HEK293 (cell line): ENCODE data around the gene SOS2.

Source experiments
- ZBTB7A ChIP-seq: fragments of 450-650 bp; formaldehyde crosslinking; IDR thresholded peaks from 2 replicates; pipeline ENCODE4 v1.5.1; 2016; ENCODE audit warnings: low read depth, missing biosample characterization, missing genetic modification characterization
- ZNF24 ChIP-seq: fragments of 450-650 bp; formaldehyde crosslinking; IDR thresholded peaks from 2 replicates; pipeline ENCODE4 v1.5.1; 2016; ENCODE audit warnings: missing biosample characterization, missing genetic modification characterization
- ZNF530 ChIP-seq: fragments of 450-650 bp; formaldehyde crosslinking; IDR thresholded peaks from 2 replicates; pipeline ENCODE4 v1.5.1; 2016; ENCODE audit warnings: low read depth, missing biosample characterization, missing genetic modification characterization
- ZNF626 ChIP-seq: fragments of 450-650 bp; sonication (Bioruptor Pico); formaldehyde crosslinking; IDR thresholded peaks from 2 replicates; pipeline ENCODE4 v1.5.1; 2018; ENCODE audit warnings: missing biosample characterization, missing genetic modification characterization, inconsistent platforms
- ZNF768 ChIP-seq: fragments of 450-650 bp; formaldehyde crosslinking; IDR thresholded peaks from 2 replicates; pipeline ENCODE4 v1.5.1; 2018; ENCODE audit warnings: missing biosample characterization, mild to moderate bottlenecking, missing genetic modification characterization
- ZNF837 ChIP-seq: fragments of 450-650 bp; formaldehyde crosslinking; IDR thresholded peaks from 2 replicates; pipeline ENCODE4 v1.5.1; 2016; ENCODE audit warnings: missing biosample characterization, missing genetic modification characterization
- TF ChIP-seq, protein P1 (sequence below): fragments of 450-650 bp; formaldehyde crosslinking; IDR thresholded peaks from 2 replicates; pipeline ENCODE4 v1.5.1; 2017; ENCODE audit warnings: missing biosample characterization, missing genetic modification characterization
- TF ChIP-seq, protein P2 (sequence below): fragments of 450-650 bp; formaldehyde crosslinking; IDR thresholded peaks from 2 replicates; pipeline ENCODE4 v1.5.1; 2016; ENCODE audit warnings: missing biosample characterization, missing genetic modification characterization
- TF ChIP-seq, protein P3 (sequence below): fragments of 450-650 bp; IDR thresholded peaks from 2 replicates; pipeline ENCODE4 v1.5.1; 2018; ENCODE audit warnings: missing biosample characterization, missing genetic modification characterization
- TF ChIP-seq, protein P4 (sequence below): fragments of 450-650 bp; formaldehyde crosslinking; IDR thresholded peaks from 2 replicates; pipeline ENCODE4 v1.5.1; 2016; ENCODE audit warnings: missing biosample characterization, missing genetic modification characterization

DNA sequence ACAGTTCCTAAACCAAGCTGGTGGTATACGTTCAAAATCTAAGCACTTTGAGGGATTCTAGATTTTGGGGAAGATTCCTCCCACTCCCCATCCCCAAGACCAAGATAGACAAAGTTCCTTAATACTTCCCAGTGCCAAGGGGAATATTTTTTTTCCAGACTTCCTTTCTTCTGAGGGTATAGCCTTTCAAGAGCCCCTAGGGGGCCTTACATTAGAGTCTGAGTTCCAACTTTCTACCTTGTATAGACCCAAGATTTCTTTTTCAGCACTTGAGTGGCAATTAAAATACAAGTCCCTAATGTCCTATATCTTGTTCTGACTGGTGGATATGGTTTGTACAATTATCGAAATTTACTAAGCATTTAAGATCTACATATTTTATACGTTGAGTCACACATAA, 28.7 kb upstream of the SOS2 start:
- TF ChIP-seq ZNF24 (no peak), ZNF768 (tag by site-specific recombination) (no peak), ZNF530 (tag by site-specific recombination) (no peak), ZNF837 (tag by site-specific recombination) (no peak), ZBTB7A (no peak), ZNF626 (tag by site-specific recombination) (no peak)
- TF ChIP-seq, protein P1, sequence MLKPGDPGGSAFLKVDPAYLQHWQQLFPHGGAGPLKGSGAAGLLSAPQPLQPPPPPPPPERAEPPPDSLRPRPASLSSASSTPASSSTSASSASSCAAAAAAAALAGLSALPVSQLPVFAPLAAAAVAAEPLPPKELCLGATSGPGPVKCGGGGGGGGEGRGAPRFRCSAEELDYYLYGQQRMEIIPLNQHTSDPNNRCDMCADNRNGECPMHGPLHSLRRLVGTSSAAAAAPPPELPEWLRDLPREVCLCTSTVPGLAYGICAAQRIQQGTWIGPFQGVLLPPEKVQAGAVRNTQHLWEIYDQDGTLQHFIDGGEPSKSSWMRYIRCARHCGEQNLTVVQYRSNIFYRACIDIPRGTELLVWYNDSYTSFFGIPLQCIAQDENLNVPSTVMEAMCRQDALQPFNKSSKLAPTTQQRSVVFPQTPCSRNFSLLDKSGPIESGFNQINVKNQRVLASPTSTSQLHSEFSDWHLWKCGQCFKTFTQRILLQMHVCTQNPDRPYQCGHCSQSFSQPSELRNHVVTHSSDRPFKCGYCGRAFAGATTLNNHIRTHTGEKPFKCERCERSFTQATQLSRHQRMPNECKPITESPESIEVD (tag by site-specific recombination), result no peak
- TF ChIP-seq, protein P2, sequence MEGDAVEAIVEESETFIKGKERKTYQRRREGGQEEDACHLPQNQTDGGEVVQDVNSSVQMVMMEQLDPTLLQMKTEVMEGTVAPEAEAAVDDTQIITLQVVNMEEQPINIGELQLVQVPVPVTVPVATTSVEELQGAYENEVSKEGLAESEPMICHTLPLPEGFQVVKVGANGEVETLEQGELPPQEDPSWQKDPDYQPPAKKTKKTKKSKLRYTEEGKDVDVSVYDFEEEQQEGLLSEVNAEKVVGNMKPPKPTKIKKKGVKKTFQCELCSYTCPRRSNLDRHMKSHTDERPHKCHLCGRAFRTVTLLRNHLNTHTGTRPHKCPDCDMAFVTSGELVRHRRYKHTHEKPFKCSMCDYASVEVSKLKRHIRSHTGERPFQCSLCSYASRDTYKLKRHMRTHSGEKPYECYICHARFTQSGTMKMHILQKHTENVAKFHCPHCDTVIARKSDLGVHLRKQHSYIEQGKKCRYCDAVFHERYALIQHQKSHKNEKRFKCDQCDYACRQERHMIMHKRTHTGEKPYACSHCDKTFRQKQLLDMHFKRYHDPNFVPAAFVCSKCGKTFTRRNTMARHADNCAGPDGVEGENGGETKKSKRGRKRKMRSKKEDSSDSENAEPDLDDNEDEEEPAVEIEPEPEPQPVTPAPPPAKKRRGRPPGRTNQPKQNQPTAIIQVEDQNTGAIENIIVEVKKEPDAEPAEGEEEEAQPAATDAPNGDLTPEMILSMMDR (tag by site-specific recombination), result no peak
- TF ChIP-seq, protein P3, sequence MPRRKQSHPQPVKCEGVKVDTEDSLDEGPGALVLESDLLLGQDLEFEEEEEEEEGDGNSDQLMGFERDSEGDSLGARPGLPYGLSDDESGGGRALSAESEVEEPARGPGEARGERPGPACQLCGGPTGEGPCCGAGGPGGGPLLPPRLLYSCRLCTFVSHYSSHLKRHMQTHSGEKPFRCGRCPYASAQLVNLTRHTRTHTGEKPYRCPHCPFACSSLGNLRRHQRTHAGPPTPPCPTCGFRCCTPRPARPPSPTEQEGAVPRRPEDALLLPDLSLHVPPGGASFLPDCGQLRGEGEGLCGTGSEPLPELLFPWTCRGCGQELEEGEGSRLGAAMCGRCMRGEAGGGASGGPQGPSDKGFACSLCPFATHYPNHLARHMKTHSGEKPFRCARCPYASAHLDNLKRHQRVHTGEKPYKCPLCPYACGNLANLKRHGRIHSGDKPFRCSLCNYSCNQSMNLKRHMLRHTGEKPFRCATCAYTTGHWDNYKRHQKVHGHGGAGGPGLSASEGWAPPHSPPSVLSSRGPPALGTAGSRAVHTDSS, result no peak
- TF ChIP-seq, protein P4, sequence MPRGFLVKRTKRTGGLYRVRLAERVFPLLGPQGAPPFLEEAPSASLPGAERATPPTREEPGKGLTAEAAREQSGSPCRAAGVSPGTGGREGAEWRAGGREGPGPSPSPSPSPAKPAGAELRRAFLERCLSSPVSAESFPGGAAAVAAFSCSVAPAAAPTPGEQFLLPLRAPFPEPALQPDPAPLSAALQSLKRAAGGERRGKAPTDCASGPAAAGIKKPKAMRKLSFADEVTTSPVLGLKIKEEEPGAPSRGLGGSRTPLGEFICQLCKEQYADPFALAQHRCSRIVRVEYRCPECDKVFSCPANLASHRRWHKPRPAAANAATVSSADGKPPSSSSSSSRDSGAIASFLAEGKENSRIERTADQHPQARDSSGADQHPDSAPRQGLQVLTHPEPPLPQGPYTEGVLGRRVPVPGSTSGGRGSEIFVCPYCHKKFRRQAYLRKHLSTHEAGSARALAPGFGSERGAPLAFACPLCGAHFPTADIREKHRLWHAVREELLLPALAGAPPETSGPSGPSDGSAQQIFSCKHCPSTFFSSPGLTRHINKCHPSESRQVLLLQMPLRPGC (tag by site-specific recombination), result no peak
